HepG2 (cell line): ENCODE results near the gene P2RY8. TPM values are rescaled to one million over a fixed set of nuclear protein-coding genes. Genes with fewer than 3 reads are reported as not detected.

Experiments used
- ATAC-seq: fragments of 200-7000 bp; cut with Tn5 transposase; 3 replicates; pipeline ENCODE4 v1.9.1; 2020; ENCODE audit warnings: mild to moderate bottlenecking, moderate library complexity
- BruUV-seq: library from RNA; stranded (reverse); fragments of 400-500 nt; replicated peaks from 2 replicates; lab custom pipeline; 2021; lab: Mats Ljungman, UMichigan
- CTCF ChIA-PET: fragments of 300-600 bp; formaldehyde crosslinking; extraction: SDS; loops from one replicate; lab custom pipeline; 2021; ENCODE audit warnings: low total read pairs, inconsistent platforms, low intra/inter-chr PET ratio; lab: Yijun Ruan, JAX
- POLR2A ChIA-PET: fragments of 350-600 bp; sonication (Branson Sonifier 250); formaldehyde crosslinking; loops from one replicate; lab custom pipeline; 2020; ENCODE audit warnings: antibody characterized with exemption, inconsistent platforms; lab: Yijun Ruan, JAX
- DNase-seq: peaks from one replicate; pipeline ENCODE4 v3.0.0-alpha.2; 2015; ENCODE audit warnings: low spot score
- FAIRE-seq: peaks from 3 replicates; lab custom pipeline; 2011; peaks lifted over from hg19 to GRCh38; lab: Jason Lieb, UNC
- H2AFZ ChIP-seq: one replicate; pipeline ENCODE4 v1.6.1; 2011; ENCODE audit warnings: low read length, inconsistent platforms
- H3K27ac ChIP-seq: fragments of 300-600 bp; 3 replicates; pipeline ENCODE4 v1.8.0; 2011; ENCODE audit warnings: mixed run types, mild to moderate bottlenecking, mixed read lengths, low read length, inconsistent platforms; ENCODE audit not compliant: insufficient read depth; ENCODE audit errors: extremely low read length
- H3K27me3 ChIP-seq, 2 experiments: fragments of 200-600 bp in 1 of 2; 2 replicates in 1 of 2; 3 replicates in 1 of 2; pipeline versions ENCODE4 v1.6.0 to v1.8.0; 2011; ENCODE audit warnings: low read length in 2 of 2, mild to moderate bottlenecking in 2 of 2, moderate library complexity in 2 of 2, inconsistent platforms in 1 of 2; ENCODE audit not compliant: insufficient read depth in 2 of 2, control insufficient read depth in 1 of 2
- H3K36me3 ChIP-seq, 2 experiments: fragments of 200-600 bp in 1 of 2; replicated peaks in 1 of 2; 2 replicates in 1 of 2; 3 replicates in 1 of 2; pipeline versions ENCODE4 v1.5.1 to v1.8.0; 2011; ENCODE audit warnings: low read length in 2 of 2, inconsistent platforms in 1 of 2; ENCODE audit not compliant: insufficient read depth in 2 of 2, control insufficient read depth in 1 of 2
- H3K4me1 ChIP-seq: 2 replicates; pipeline ENCODE4 v1.5.1; 2012; ENCODE audit warnings: low read length, inconsistent platforms; ENCODE audit not compliant: insufficient read depth
- H3K4me2 ChIP-seq: 2 replicates; pipeline ENCODE4 v1.6.0; 2011; ENCODE audit warnings: low read depth, low read length, inconsistent platforms
- H3K4me3 ChIP-seq, 3 experiments: fragments of 200-600 bp in 1 of 3; sonication (generic), shearing (Covaris generic) in 1 of 3; replicated peaks in 1 of 3; 2 replicates each; pipeline ENCODE4 v1.5.1; 2011 to 2016; ENCODE audit warnings: low read length in 3 of 3, inconsistent platforms in 2 of 3, low read depth in 2 of 3, mild to moderate bottlenecking in 2 of 3, control low read depth in 1 of 3, mixed read lengths in 1 of 3; ENCODE audit not compliant: insufficient read depth in 1 of 3
- H3K79me2 ChIP-seq: one replicate; pipeline ENCODE4 v1.6.1; 2011; ENCODE audit warnings: low read length, inconsistent platforms; ENCODE audit not compliant: insufficient read depth
- H3K9ac ChIP-seq: 2 replicates; pipeline ENCODE4 v1.6.0; 2011; ENCODE audit warnings: mild to moderate bottlenecking, low read depth, low read length, inconsistent platforms; ENCODE audit not compliant: insufficient read depth
- H3K9me3 ChIP-seq: 2 replicates; pipeline ENCODE4 v1.5.1; 2012; ENCODE audit warnings: mild to moderate bottlenecking, low read length
- H4K20me1 ChIP-seq: 2 replicates; pipeline ENCODE4 v1.6.0; 2011; ENCODE audit warnings: inconsistent platforms, mild to moderate bottlenecking, low read length, moderate library complexity; ENCODE audit not compliant: insufficient read depth
- CEBPZ ChIP-seq: IDR thresholded peaks from 2 replicates; pipeline ENCODE4 v1.6.1; 2012; ENCODE audit warnings: low read length, improper control_type of control experiment
- GABPA ChIP-seq, 2 experiments: IDR thresholded peaks; 2 replicates each; pipeline ENCODE4 v1.6.1; 2011 to 2016; ENCODE audit warnings: low read depth in 2 of 2, low read length in 1 of 2, missing biosample characterization in 1 of 2, missing genetic modification characterization in 1 of 2
- HNRNPH1 ChIP-seq: fragments of 200-400 bp; formaldehyde crosslinking; optimal IDR thresholded peaks from 2 replicates; pipeline ENCODE3; 2017; ENCODE audit warnings: mild to moderate bottlenecking, low read depth, low read length
- JDP2 ChIP-seq: sonication (generic); formaldehyde crosslinking; IDR thresholded peaks from 2 replicates; pipeline ENCODE4 v1.8.1; 2022; ENCODE audit warnings: missing genetic modification reagents, borderline replicate concordance
- KDM2A ChIP-seq: sonication (generic); formaldehyde crosslinking; IDR thresholded peaks from 2 replicates; pipeline ENCODE4 v1.4.0; 2020; ENCODE audit warnings: low read depth, missing genetic modification reagents, borderline replicate concordance
- NFE2L1 ChIP-seq: sonication (generic); formaldehyde crosslinking; IDR thresholded peaks from 2 replicates; pipeline ENCODE4 v1.4.0; 2020; ENCODE audit warnings: missing genetic modification reagents, mild to moderate bottlenecking, borderline replicate concordance
- TEAD2 ChIP-seq: sonication (generic); formaldehyde crosslinking; IDR thresholded peaks from 2 replicates; pipeline ENCODE4 v1.9.0; 2021; ENCODE audit warnings: missing genetic modification reagents
- U2AF1 ChIP-seq: fragments of 200-400 bp; formaldehyde crosslinking; optimal IDR thresholded peaks from 2 replicates; pipeline ENCODE3; 2017; ENCODE audit warnings: mild to moderate bottlenecking, low read depth, low read length
- ZNF552 ChIP-seq: sonication (generic); formaldehyde crosslinking; IDR thresholded peaks from 2 replicates; pipeline ENCODE4 v1.9.0; 2022; ENCODE audit warnings: missing genetic modification reagents, mild to moderate bottlenecking, borderline replicate concordance
- ZNF780A ChIP-seq: sonication (generic); formaldehyde crosslinking; IDR thresholded peaks from 2 replicates; pipeline ENCODE4 v1.8.0; 2022; ENCODE audit warnings: mild to moderate bottlenecking, missing genetic modification reagents, moderate library complexity
- ZNF879 ChIP-seq: sonication (generic); formaldehyde crosslinking; IDR thresholded peaks from 2 replicates; pipeline ENCODE4 v1.8.1; 2023; ENCODE audit warnings: missing genetic modification reagents
- WGBS: methylation state at CpG from one replicate; pipeline ENCODE4 v1.1.6; 2017; ENCODE audit warnings: low lambda C conversion rate; 5-methylcytosine and 5-hydroxymethylcytosine counted together
- in situ Hi-C: cut with HindIII; loops from 2 replicates; pipeline ENCODE4 v1.10.0; 2017; ENCODE audit warnings: low pct_unique_long_range_greater_than_20kb; ENCODE audit not compliant: extremely low pct_ligation_motif_present
- intact Hi-C: fragments of 100-400 bp; cut with micrococcal nuclease; formaldehyde crosslinking; loops from one replicate; pipeline ENCODE4 v1.10.0; 2022; ENCODE audit not compliant: unreplicated experiment
- polyA plus RNA-seq, 8 experiments: library from polyadenylated mRNA; depleted of rRNA in 3 of 8; stranded (reverse) in 7 of 8; unstranded in 1 of 8; fragments of >200 nt; fragmentation: Illumina TruSeq in 4 of 8; extraction: Trizol in 4 of 8; gene quantifications; 2 replicates each; pipeline versions ENCODE4 v1.2.1 to v1.2.3, GENCODE V29; 2011 to 2016; ENCODE audit warnings: low read depth in 4 of 8, missing spikeins in 1 of 8, mixed read lengths in 1 of 8; ENCODE audit not compliant: insufficient read depth in 1 of 8
- total RNA-seq, 5 experiments: library from RNA; depleted of rRNA; stranded (reverse); fragments of >200 nt; fragmentation: Illumina TruSeq; extraction: Trizol; gene quantifications; 2 replicates each; pipeline ENCODE4 v1.2.3, GENCODE V29; 2016; ENCODE audit warnings: low read depth in 1 of 5
- TF ChIP-seq, protein P1 (sequence below): sonication (generic); formaldehyde crosslinking; IDR thresholded peaks from 2 replicates; pipeline ENCODE4 v1.4.0; 2020; ENCODE audit warnings: mild to moderate bottlenecking, missing genetic modification reagents
- TF ChIP-seq, protein P2 (sequence below): sonication (generic); formaldehyde crosslinking; IDR thresholded peaks from 2 replicates; pipeline ENCODE4 v1.4.0; 2020; ENCODE audit warnings: missing genetic modification reagents, borderline replicate concordance

P2RY8 gene
- total and polyA plus RNA-seq, 2 of the 13 experiments (the other 11 are each of a cell fraction or from before 2014, with no cell fraction given), result 1.0 to 1.3 TPM

DNA sequence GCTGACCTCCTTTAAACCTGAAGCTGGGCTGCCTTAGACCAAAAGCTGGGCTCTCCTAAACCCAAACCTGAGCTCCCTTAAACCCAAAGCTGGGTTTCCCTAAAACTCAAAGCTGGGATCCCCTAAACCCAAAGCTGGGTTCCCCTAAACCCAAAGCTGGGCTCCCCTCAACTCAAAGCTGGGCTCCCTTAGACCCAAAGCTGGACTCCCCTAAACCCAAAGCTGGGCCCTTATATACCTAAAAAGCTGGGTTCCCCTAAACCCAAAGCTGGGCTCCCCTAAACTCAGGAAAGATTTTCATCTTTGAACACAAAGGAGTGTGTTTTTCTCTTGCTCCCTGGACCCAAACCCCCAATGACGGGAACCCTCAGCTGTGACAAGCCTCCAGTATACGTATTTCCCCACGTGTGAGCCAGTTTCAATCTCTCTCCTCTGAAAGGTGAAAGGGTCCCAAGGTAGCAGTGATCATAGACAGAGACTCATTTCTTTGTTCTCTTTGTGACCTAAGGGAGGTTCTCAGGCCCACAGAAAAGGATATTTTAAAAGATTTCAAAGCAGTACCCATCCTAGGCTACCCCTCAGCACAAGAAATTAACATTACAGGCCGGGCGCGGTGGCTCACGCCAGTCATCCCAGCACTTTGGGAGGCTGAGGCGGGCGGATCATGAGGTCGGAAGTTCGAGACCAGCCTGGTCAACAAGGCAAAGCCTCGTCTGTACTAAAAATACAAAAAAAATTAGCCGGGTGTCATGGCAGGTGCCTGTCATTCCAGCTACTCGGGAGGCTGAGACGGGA is 52.9 kb downstream of the P2RY8 start:
- DNase-seq (peak; percentile 18), FAIRE-seq (no peak), ATAC-seq (no peak)
- intact Hi-C loops (no loop called here), in situ Hi-C loops (no loop called here)
- H3K79me2 ChIP-seq, result no peaks in the 10 kb centered on the region
- H3K4me2 ChIP-seq, result no peak overlapping the region
- no peaks in the 10 kb centered on the region for H3K36me3 ChIP-seq
- ChIA-PET CTCF (no interaction called here), POLR2A (no interaction called here)
- H3K27ac ChIP-seq, result no peak overlapping the region
- no peak overlapping the region for H3K9ac ChIP-seq
- H3K27me3 ChIP-seq, result no peaks in the 10 kb centered on the region
- no peak overlapping the region for H3K4me3 ChIP-seq
- WGBS, result 83% methylated on average over 15 of the region's 15 CpGs
- BruUV-seq, result no TSS peak
- no peaks in the 10 kb centered on the region for H4K20me1 ChIP-seq
- peaks cover 30% of the 10 kb centered on the region for H3K4me1 ChIP-seq
- H2AFZ ChIP-seq, result no peak overlapping the region
- H3K9me3 ChIP-seq, result no peaks in the 10 kb centered on the region
- TF ChIP-seq NFE2L1 (CRISPR knock-in tag) (no peak), HNRNPH1 (no peak), JDP2 (no peak), CEBPZ (no peak), KDM2A (CRISPR knock-in tag) (no peak), ZNF552 (CRISPR knock-in tag) (no peak), ZNF879 (no peak), TEAD2 (no peak), ZNF780A (CRISPR knock-in tag) (no peak), U2AF1 (no peak), GABPA (IDR thresholded peaks at IDR 0.05; ENCODE audit: low read depth, low read length) (no peak), GABPA (CRISPR knock-in tag; IDR thresholded peaks at IDR 0.05; ENCODE audit: low read depth) (no peak)
- TF ChIP-seq, protein P1, sequence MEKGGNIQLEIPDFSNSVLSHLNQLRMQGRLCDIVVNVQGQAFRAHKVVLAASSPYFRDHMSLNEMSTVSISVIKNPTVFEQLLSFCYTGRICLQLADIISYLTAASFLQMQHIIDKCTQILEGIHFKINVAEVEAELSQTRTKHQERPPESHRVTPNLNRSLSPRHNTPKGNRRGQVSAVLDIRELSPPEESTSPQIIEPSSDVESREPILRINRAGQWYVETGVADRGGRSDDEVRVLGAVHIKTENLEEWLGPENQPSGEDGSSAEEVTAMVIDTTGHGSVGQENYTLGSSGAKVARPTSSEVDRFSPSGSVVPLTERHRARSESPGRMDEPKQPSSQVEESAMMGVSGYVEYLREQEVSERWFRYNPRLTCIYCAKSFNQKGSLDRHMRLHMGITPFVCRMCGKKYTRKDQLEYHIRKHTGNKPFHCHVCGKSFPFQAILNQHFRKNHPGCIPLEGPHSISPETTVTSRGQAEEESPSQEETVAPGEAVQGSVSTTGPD (CRISPR knock-in tag), result no peak
- TF ChIP-seq, protein P2, sequence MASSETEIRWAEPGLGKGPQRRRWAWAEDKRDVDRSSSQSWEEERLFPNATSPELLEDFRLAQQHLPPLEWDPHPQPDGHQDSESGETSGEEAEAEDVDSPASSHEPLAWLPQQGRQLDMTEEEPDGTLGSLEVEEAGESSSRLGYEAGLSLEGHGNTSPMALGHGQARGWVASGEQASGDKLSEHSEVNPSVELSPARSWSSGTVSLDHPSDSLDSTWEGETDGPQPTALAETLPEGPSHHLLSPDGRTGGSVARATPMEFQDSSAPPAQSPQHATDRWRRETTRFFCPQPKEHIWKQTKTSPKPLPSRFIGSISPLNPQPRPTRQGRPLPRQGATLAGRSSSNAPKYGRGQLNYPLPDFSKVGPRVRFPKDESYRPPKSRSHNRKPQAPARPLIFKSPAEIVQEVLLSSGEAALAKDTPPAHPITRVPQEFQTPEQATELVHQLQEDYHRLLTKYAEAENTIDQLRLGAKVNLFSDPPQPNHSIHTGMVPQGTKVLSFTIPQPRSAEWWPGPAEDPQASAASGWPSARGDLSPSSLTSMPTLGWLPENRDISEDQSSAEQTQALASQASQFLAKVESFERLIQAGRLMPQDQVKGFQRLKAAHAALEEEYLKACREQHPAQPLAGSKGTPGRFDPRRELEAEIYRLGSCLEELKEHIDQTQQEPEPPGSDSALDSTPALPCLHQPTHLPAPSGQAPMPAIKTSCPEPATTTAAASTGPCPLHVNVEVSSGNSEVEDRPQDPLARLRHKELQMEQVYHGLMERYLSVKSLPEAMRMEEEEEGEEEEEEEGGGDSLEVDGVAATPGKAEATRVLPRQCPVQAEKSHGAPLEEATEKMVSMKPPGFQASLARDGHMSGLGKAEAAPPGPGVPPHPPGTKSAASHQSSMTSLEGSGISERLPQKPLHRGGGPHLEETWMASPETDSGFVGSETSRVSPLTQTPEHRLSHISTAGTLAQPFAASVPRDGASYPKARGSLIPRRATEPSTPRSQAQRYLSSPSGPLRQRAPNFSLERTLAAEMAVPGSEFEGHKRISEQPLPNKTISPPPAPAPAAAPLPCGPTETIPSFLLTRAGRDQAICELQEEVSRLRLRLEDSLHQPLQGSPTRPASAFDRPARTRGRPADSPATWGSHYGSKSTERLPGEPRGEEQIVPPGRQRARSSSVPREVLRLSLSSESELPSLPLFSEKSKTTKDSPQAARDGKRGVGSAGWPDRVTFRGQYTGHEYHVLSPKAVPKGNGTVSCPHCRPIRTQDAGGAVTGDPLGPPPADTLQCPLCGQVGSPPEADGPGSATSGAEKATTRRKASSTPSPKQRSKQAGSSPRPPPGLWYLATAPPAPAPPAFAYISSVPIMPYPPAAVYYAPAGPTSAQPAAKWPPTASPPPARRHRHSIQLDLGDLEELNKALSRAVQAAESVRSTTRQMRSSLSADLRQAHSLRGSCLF (CRISPR knock-in tag), result no peak
